ENCODE data around the gene ABHD15. TPM values are rescaled to one million over a fixed set of nuclear protein-coding genes. Genes with fewer than 3 reads are reported as not detected.
"Not testable (repeated sequence)": the region's sequence is repeated elsewhere in the genome, so short reads cannot be mapped to it uniquely, and the experiment has no call there.

The ABHD15 gene
- polyA plus RNA-seq, 5 donors, result 3.3 to 5.2 (median 3.6) TPM

GRCh38 chr17:29571883-29572681 lies 5.2 kb upstream of the ABHD15 start:
- no peak for DNase-seq

- no peak for DNase-seq
Observed at GRCh38 chr17:29571486-29571882, 4.6 kb upstream of the ABHD15 start.

DNA sequence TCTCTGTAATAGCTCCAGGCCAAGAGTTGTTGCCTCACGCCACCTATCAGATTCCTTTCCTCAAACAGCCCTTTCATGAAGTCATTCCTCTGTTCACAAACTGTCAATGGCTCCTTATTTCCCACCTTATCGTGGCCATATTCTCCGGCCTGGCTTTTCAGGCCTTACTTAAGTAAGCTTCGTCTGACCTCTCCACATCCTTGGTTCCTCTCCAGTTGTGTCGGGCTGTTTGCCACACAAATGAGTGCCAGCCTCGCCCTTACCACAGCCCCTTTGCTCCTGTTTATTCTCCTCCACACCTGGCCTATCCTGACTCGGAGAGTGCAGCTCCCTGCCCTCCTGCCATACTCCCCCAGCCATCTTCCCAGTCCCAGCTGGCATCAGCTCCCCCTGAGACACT lies 3.7 kb upstream of the ABHD15 start:
- DNase-seq, result no peak

DNA sequence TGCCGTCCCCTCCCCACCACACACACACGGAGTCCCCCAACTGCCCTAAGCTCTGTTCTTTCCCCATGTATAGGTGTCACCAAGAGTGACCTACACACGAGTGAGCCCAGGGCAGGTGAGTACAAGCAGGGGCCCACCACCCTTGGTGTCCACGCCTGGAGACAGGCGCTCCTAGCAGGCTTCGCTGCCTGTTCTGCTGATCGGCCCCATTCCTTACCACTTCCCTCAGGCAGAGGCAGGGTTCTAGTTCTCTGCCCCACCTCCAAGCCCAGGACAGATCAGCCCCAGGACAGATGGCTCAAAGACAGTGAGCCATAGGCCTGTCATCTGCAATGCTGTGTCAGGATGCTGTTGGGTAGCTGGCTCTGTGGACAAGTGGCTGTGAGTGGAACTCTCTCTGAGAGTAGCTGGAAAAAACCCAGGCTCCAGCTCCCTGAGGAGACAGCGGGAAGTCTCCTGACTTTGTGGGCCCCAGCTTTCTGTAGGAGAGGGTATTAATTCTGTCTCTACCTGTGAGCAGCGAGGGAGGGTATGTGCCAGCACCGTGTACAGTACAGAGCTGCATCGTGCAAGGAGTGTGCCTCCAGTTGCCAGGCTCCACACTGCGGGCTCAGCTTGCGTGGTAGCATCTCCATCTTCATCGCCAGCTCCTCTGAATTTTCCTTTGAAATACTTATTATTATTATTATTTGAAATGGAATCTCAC lies 2.6 kb upstream of the ABHD15 start:
- DNase-seq, result no peak

GRCh38 chr17:29568331-29569244 lies 1.8 kb upstream of the ABHD15 start, which contains the start of gene TP53I13:
TSS of gene TP53I13 (plus strand) at chr17:29568701. CDS start at chr17:29568759, 58 bp downstream.
- DNase-seq, result peak; percentile 79 to 88

DNA sequence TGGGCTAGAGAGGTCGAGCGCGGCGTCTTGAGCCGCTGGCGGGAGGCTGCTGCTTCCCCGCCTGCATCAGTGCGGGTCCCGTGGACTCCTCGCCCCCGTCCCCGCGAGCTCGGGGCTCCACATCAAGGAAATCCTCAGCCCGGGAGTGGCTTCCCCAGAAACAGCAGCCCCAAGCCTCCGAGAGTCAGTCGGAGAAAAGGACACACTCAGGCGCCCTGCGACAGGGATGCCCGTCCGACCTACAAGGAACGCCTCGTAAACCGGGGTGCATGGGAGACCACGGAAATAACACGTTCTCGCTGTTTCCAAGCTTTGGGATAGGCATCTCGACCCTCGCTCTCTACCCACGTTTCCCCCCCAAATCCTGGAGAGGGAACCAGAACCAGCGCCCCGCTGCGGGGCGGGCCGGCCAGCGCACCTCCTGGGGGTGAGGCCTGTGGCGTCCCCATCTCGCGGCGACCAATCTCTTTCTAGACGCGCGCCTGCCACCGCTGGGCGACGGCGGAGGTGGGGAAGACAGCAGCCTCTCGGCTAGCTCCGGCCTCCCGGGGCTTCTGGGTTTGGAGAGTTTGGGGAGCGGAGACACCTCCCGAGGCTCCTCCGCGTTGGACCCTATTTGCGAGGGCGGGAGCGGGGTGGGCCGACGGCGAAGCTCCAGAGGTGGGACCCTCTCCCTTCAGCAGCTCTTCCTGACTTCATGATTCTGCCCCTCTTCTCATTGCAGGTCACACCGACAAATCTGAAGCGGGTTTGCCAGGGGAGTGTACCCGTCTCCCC lies 905 bp upstream of the ABHD15 start:
- DNase-seq, result no peak

DNA sequence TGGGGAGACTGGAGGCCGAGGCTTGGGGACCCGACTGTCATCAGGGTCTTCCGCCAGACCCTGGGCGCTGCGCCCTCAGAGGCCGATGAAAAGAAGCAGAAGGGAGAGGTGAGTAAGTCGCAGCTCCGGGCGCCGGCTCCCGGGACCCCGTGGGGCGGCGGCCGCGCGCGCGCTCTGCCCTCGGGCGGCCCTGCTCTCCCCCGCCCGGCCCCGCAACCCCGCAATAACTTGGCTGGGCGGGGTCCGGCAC lies 392 bp upstream of the ABHD15 start:
- DNase-seq, result no peak

GRCh38 chr17:29565643-29566472 lies 979 bp downstream of the ABHD15 start:
- no peak for DNase-seq

DNA sequence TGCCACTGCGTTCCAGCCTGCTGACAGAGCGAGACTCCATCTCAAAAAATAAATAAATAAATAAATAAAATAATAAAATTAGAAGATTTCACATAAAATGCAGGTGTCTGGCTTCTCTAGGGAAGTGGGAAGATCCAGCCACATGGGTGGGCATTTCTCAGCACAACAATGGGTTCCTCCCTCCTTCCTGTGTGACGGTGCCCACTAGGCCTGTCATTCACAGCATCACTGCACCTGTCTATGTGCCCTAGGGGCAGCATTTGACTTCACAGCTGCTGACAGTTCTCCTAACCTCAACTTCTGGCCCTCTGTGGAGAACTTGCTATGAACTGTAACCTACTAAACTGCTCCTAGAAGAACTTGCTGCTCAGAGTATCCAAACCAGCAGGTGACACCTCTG lies 3.0 kb downstream of the ABHD15 start:
- no peak for DNase-seq

- no peak for DNase-seq
Observed at GRCh38 chr17:29562615-29563014, 4.2 kb downstream of the ABHD15 start.

DNA sequence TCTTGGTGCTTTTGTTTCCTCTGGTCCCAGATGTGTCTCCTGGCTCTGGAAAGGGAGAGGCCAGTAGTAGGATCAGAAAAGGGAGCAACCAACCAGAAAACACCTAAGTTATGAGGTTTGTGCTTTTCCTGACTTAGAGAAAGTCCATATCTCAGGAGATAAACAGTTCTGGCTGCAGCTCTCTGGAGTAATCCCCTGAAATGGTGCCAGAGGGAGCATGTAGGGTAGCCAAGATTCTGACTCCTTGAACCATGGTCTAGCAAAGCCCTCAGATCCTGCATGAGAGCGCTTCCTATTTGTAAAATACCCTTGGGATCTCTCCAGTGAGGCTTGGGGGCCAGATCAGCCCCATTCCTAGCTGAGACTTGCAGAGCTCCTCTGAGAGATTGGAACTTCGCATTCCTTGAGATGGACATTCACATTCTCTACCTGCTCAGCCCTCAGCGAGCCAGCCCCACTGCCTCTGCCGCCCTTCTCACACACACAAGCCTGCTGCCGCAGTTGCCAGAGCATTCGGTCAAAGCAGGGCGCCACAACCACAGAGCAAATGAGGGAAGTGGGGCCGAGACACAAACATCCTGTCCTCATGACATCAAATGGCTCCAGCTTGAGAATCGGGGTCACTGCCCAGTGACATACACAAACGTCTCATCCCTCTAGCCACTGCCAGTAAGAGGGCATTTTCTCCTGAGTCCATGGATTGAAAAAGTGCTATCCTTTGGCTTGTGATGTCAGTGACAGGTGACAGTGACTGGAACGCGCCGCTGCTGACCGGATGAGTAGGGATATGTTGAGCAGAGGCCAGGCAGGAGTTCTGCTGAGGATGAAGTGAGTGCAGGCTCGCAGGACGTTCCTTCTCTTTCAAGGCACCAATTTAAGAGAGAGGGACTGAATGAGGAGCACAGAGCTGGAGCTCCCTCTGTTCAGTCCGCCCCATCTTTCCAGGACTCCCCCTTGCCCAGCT lies 5.0 kb downstream of the ABHD15 start:
- DNase-seq, result peak in 1 of 2 donors; percentile 23

DNA sequence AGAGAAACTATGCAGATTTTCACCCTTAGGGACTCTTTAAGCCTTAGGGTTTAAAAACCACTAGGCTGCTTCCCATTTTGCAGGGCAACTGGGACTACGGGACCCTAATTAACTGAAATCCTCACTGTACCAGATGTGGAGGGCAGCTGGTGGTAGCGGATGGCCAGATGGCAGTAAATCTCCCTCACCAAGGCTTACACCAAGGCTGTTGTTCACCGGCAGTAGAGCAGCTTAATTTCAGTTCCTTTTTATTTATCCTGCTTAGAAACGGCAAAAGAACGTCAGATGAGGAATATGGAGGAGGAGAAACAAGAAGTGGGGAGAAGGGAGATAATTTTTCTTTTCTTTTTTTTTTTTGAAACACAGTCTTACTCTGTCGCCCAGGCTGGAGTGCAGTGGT lies 6.5 kb downstream of the ABHD15 start:
- DNase-seq, result no peak

DNA sequence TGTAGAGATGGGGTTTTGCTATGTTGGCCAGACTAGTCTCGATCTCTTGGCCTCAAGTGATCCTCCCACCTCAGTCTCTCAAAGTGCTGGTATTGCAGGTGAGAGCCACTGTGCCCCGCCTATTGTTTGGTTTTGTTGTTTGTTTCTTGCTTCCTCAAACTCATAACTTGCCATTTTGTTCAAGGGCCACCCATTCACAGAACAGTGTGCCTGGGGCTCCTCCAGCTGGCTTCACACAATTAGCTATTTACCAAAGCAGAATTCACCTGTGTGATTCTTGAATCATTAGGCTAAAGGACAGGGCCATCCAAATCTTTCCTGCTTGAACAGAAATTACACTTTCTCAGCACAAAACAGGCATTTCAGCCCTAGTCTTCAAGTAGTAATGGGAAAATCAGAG lies 7.2 kb downstream of the ABHD15 start:
- DNase-seq, result no peak

DNA sequence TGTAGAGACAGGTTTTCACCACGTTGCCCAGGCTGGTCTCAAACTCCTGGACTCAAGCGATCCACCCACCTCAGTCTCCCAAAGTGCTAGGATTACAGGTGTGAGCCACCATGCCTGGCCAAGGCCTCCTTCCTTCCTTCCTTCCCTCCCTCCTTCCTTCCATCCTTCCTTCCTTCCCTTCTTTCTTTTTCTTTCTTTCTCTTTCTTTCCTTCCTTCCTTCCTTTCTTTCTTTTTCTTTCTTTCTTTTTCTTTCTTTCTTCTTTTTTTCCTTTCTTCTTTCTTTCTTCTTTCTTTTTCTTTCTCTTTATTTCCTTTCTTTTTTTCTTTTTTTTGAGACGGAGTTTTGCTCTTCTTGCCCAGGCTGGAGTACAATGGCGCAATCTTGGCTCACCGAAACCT lies 8.7 kb downstream of the ABHD15 start:
- not testable (repeated sequence) for DNase-seq

- no peak for DNase-seq
Observed at GRCh38 chr17:29557739-29558116, 9.1 kb downstream of the ABHD15 start.

GRCh38 chr17:29557085-29557738 lies 9.6 kb downstream of the ABHD15 start:
- DNase-seq, result no peak

GRCh38 chr17:29555840-29556239 lies 11.0 kb downstream of the ABHD15 start:
- DNase-seq, result no peak

- peak; percentile 71 to 77 for DNase-seq
Observed at GRCh38 chr17:29549177-29549923, 17.5 kb downstream of the ABHD15 start.
